ENCODE measurements around the gene DSC3.

GRCh38 chr18:30989141-30989540 lies 53.4 kb downstream of the DSC3 start:
- TF ChIP-seq, protein P1, sequence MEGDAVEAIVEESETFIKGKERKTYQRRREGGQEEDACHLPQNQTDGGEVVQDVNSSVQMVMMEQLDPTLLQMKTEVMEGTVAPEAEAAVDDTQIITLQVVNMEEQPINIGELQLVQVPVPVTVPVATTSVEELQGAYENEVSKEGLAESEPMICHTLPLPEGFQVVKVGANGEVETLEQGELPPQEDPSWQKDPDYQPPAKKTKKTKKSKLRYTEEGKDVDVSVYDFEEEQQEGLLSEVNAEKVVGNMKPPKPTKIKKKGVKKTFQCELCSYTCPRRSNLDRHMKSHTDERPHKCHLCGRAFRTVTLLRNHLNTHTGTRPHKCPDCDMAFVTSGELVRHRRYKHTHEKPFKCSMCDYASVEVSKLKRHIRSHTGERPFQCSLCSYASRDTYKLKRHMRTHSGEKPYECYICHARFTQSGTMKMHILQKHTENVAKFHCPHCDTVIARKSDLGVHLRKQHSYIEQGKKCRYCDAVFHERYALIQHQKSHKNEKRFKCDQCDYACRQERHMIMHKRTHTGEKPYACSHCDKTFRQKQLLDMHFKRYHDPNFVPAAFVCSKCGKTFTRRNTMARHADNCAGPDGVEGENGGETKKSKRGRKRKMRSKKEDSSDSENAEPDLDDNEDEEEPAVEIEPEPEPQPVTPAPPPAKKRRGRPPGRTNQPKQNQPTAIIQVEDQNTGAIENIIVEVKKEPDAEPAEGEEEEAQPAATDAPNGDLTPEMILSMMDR (IDR thresholded peaks at IDR 0.05): no peak
- TF ChIP-seq POLR2A (IDR thresholded peaks at IDR 0.05): no peak
